RWPE1 (cell line): ENCODE data around the gene BPIFA2.

Experiments
- CTCF ChIA-PET: fragments of 350-600 bp; sonication (Branson Sonifier 250); formaldehyde crosslinking; extraction: SDS; loops from one replicate; lab custom pipeline; 2021; lab: Yijun Ruan, JAX
- POLR2A ChIA-PET: fragments of 400-600 bp; formaldehyde crosslinking; extraction: SDS; loops from one replicate; lab custom pipeline; 2020; ENCODE audit warnings: antibody characterized with exemption; ENCODE audit not compliant: low non-redundant PET; lab: Yijun Ruan, JAX
- DNase-seq: peaks from one replicate; pipeline ENCODE4 v3.0.0; 2012; ENCODE audit warnings: low spot score
- H3K27ac ChIP-seq: fragments of 450-650 bp; 2 replicates; pipeline ENCODE4 v1.5.1; 2017
- TF ChIP-seq, protein P1 (sequence below): fragments of 450-650 bp; conservative IDR thresholded peaks from 2 replicates; pipeline ENCODE4 v1.5.1; 2017; ENCODE audit warnings: low read depth, mild to moderate bottlenecking

The BPIFA2 gene

DNA sequence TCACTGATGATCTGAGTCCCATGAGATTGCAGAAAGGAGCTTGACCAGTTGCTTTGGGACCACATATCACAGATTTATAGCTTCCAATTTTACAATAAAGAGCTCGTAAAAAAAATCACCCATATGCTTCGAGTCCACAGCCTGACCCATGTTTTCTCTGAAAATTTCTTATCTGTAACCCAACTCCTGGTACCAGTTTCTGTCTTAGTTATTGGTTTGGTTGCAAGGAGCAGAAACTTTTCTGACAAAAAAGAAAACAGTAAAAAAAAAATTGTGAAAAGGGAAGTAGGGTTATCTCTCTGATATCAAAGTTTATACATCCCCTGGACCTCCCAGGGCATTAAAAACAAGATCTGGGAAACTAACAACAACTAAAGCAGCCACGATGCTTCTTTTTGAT lies 30.8 kb upstream of the BPIFA2 start:
- H3K27ac ChIP-seq, result no peak overlapping the region
- CTCF ChIA-PET, result interaction anchor here (0.7 kb wide), 1 partner anchor 89 kb away, joined by 4 read pairs; no protein-coding TSS in a partner anchor
- DNase-seq, result no peak
- POLR2A ChIA-PET, result no interaction called here
- TF ChIP-seq, protein P1, sequence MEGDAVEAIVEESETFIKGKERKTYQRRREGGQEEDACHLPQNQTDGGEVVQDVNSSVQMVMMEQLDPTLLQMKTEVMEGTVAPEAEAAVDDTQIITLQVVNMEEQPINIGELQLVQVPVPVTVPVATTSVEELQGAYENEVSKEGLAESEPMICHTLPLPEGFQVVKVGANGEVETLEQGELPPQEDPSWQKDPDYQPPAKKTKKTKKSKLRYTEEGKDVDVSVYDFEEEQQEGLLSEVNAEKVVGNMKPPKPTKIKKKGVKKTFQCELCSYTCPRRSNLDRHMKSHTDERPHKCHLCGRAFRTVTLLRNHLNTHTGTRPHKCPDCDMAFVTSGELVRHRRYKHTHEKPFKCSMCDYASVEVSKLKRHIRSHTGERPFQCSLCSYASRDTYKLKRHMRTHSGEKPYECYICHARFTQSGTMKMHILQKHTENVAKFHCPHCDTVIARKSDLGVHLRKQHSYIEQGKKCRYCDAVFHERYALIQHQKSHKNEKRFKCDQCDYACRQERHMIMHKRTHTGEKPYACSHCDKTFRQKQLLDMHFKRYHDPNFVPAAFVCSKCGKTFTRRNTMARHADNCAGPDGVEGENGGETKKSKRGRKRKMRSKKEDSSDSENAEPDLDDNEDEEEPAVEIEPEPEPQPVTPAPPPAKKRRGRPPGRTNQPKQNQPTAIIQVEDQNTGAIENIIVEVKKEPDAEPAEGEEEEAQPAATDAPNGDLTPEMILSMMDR, result no peak

DNA sequence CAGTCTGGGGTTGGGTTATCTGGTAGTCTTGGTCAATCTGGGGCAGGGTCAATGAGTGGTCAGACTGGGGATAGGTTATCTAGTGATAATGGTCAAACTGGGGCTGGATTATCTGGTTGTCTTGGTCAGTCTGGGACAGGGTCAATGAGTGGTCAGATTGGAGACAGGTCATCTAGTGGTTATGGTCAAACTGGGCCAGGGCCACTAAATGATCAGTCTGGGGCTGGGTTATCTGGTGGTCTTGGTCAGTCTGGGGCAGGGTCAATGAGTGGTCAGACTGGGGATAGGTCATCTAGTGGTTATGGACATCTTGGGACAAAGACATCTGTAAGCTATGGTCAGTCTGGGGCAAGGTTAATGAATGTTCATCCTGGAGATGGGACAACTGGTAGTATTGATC lies 28.5 kb upstream of the BPIFA2 start:
- POLR2A ChIA-PET, result no interaction called here
- H3K27ac ChIP-seq, result no peak overlapping the region
- CTCF ChIA-PET, result interaction anchor here (0.6 kb wide), 2 partner anchors 178 to 194 kb away, joined by 3 to 4 read pairs; no protein-coding TSS in a partner anchor
- no peak for DNase-seq
- TF ChIP-seq, protein P1, result no peak

DNA sequence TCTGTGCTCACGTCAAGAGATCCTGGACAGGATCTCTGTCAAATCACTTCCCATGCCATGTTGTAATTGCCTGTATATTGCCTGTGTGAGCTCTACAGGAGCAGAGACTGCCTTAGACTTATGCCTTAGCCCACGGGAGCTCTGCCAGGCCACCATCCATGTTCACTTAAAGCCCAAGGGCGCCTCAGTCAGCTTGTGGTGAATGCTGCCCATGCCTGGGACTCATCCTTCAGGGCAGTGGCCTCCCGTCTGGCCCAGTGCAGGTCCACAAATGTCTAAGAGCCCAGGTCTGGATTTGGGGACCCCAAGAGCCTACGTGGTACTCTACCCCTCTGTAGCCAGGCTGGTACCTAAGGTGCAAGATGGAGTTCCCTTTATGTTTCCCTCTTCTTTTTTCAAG lies 22.4 kb upstream of the BPIFA2 start:
- CTCF ChIA-PET, result no interaction called here

DNA sequence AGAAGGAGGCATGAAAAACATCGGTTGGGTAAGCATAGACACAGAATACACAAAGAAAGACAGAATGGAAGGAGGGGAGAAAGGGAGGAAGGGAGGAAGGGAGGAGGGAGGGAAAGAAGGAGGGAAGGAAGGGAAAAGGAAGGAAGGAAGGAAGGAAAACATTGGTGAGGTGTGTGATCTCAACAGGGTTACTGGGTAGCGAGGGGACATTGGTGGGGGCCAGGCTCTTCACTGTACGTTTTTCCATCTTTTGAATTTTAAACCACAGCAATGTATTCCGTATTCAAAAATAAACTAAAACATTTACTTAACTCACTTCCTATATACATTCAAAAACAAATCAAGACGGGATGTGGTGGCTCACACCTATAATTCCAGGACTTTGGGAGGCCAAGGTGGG lies 20.7 kb upstream of the BPIFA2 start:
- TF ChIP-seq, protein P1, result no peak
- POLR2A ChIA-PET, result no interaction called here
- CTCF ChIA-PET, result no interaction called here
- H3K27ac ChIP-seq, result no peak overlapping the region
- no peak for DNase-seq

More for the DNA sequence above, 22.4 kb upstream of the BPIFA2 start:
- POLR2A ChIA-PET, result no interaction called here
- H3K27ac ChIP-seq, result no peak overlapping the region
- DNase-seq, result no peak
- TF ChIP-seq, protein P1, result no peak

DNA sequence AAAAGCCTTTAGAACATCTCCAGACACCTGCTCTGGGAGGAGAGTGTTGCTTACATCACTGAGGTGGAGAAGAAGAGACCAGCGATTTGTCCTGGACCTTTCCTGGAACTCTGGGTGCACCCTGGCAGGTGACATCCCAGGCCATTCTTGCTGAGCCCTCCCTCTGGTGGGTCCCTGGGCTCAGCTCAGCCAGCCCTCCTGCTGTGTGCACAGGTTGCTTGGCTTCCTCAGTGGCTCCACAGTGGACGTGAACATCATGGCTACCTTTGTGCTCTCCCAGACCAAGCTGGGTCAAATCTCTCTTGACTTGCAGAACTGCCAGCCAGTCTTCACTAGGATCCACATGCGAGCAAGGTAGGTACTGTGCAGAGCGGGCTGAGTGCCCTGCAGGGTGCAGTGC lies 19.9 kb upstream of the BPIFA2 start:
- no peak for DNase-seq
- H3K27ac ChIP-seq, result no peak overlapping the region
- ChIA-PET POLR2A (no interaction called here), CTCF (no interaction called here)
- TF ChIP-seq, protein P1, result no peak

DNA sequence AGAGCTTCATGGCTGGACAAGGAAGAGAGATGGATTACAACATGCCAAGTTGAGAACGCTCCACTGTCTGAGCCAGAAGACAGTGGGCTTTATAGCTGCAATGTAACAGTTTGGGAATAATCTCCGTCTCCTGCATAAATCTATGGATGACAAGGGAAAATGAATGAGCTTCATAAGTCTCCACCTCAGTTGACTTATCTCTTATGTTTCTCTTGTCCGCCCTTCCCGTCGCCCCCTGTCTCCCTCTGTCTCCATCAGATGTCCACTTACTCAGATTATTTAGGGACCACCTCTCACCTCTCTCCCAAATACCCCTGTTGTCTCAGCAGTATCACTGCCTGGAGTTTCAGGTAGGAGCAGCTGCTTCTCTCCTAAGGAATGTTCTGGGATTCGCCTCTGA lies 13.7 kb upstream of the BPIFA2 start:
- TF ChIP-seq, protein P1, result no peak
- DNase-seq, result no peak
- POLR2A ChIA-PET, result no interaction called here
- H3K27ac ChIP-seq, result no peak overlapping the region
- CTCF ChIA-PET, result interaction anchor here (1.1 kb wide), 1 partner anchor 108 kb away, joined by 3 read pairs; no protein-coding TSS in a partner anchor
